ENCODE data around the gene VWC2. TPM values are rescaled to one million over a fixed set of nuclear protein-coding genes. Genes with fewer than 3 reads are reported as not detected.

VWC2 gene
- total and polyA plus RNA-seq, 2 of the 4 experiments (the other 2 are of a cell fraction): not detected

DNA sequence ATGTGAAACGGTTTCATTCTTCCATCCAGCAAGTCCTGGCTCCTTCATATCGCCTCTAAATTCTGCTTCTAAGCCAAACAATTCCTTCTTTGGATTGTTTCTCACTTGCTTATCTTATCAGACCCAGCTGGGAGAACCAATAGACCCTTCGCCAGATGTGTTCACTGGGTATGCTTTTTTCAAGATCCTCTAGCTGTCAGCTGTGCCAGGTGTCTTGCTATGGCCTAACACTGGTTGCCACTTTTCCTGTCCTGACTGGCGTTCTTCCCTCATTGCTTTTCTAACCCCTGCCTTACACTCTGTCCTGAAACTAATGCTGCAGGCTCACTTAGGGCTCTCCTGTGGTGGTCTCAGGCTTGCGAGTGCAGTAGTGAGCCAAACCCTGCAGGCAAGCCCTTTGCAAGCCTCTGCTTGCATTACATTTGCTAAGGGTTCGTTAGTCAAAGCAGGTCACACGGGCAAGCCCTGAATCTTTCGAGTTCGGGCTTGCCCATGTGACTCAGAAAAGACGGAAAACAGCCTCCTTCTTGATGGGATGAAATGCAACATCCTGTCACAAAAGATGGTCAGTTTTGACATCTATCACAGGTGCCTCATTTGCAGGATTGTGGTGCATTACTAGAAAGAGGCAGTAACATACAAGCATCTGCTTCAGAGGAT, 92.8 kb downstream of the VWC2 start:
- 10% methylated on average over 2 of the region's 10 CpGs; no CpG with 5 or more reads in 1 of the 2 experiments for WGBS, 2 experiments (ENCODE audit: extremely low coverage in 2 of 2, insufficient read length in 1 of 2)
- POLR2A ChIA-PET (ENCODE audit: unreplicated experiment): no interaction called here

More for the DNA sequence above, 92.8 kb downstream of the VWC2 start:
- Histone ChIP-seq H2BK120ac (ENCODE audit: low read depth, low read length) (no peak overlapping the region), H3K9me3 (ENCODE audit: control insufficient read depth, insufficient read depth, low read length) (peaks cover 13% of the 10 kb centered on the region), H2BK5ac (ENCODE audit: low read depth, low read length, poor library complexity, severe bottlenecking) (no peak overlapping the region), H4K8ac (ENCODE audit: low read depth in 2 of 2, low read length in 2 of 2) (no peak overlapping the region), H3K4me2 (ENCODE audit: low read depth, low read length) (no peak overlapping the region), H3K79me1 (ENCODE audit: low read depth in 1 of 2, low read length in 2 of 2) (no peaks in the 10 kb centered on the region), H3K14ac (replicated peaks; ENCODE audit: low read depth, low read length) (no peak overlapping the region), H2AK5ac (ENCODE audit: low read depth, low read length) (no peak overlapping the region), H2BK20ac (ENCODE audit: low read depth, low read length) (no peak overlapping the region), H3K27ac (ENCODE audit: insufficient read depth, low read length) (no peak overlapping the region), H3K23ac (ENCODE audit: low read depth, low read length) (no peak overlapping the region), H3K56ac (ENCODE audit: extremely low read depth, insufficient read depth, low read length) (no peak overlapping the region), H4K91ac (ENCODE audit: insufficient read depth, low read depth, low read length) (no peak overlapping the region), H3K4ac (ENCODE audit: low read depth, low read length) (no peak overlapping the region), H3K9me1 (ENCODE audit: insufficient read depth, low read length) (no peaks in the 10 kb centered on the region), H2AFZ (replicated peaks; ENCODE audit: low read length, poor library complexity) (no peak overlapping the region), H3K18ac (ENCODE audit: low read depth, low read length) (no peak overlapping the region), H3K27me3 (ENCODE audit: control insufficient read depth, insufficient read depth, low read length) (no peaks in the 10 kb centered on the region), H3K9ac (ENCODE audit: low read depth, low read length) (no peak overlapping the region), H3K4me1 (ENCODE audit: control insufficient read depth, insufficient read depth, low read length) (no peaks in the 10 kb centered on the region), H2BK15ac (ENCODE audit: low read depth, low read length) (no peak overlapping the region), H3K4me3 (ENCODE audit: insufficient read depth, low read depth, low read length) (no peak overlapping the region), H4K5ac (ENCODE audit: low read depth, low read length) (no peak overlapping the region), H2AK9ac (replicated peaks; ENCODE audit: low read depth, low read length, poor library complexity) (no peak overlapping the region), H4K20me1 (ENCODE audit: insufficient read depth, low read length) (no peaks in the 10 kb centered on the region), H3K36me3 (ENCODE audit: control insufficient read depth, insufficient read depth, low read length) (no peaks in the 10 kb centered on the region)
- ATAC-seq (ENCODE audit: low read depth) (no peak), DNase-seq (no peak)
- TF ChIP-seq MXI1 (IDR thresholded peaks at IDR 0.05; ENCODE audit: borderline replicate concordance, low read depth, low read length): no peak
- TF ChIP-seq POLR2A (IDR thresholded peaks at IDR 0.05; ENCODE audit: low read depth, low read length): no peak
- no peak for TF ChIP-seq SMC3 (IDR thresholded peaks at IDR 0.05; ENCODE audit: low read depth, low read length)
- no peak for TF ChIP-seq FOS (IDR thresholded peaks at IDR 0.05; ENCODE audit: low read depth, low read length)
- no peak for TF ChIP-seq NFE2L2 (IDR thresholded peaks at IDR 0.05; ENCODE audit: low read depth, low read length)
- no peak for TF ChIP-seq RCOR1 (IDR thresholded peaks at IDR 0.05; ENCODE audit: insufficient replicate concordance, low read length)
- TF ChIP-seq MAZ (IDR thresholded peaks at IDR 0.05; ENCODE audit: borderline replicate concordance, low read depth, low read length): no peak
- no peak for TF ChIP-seq CHD1 (IDR thresholded peaks at IDR 0.05; ENCODE audit: low read depth, low read length)
- no peak for TF ChIP-seq CEBPB (IDR thresholded peaks at IDR 0.05; ENCODE audit: low read depth, low read length)
- TF ChIP-seq, protein P1, sequence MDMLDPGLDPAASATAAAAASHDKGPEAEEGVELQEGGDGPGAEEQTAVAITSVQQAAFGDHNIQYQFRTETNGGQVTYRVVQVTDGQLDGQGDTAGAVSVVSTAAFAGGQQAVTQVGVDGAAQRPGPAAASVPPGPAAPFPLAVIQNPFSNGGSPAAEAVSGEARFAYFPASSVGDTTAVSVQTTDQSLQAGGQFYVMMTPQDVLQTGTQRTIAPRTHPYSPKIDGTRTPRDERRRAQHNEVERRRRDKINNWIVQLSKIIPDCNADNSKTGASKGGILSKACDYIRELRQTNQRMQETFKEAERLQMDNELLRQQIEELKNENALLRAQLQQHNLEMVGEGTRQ (IDR thresholded peaks at IDR 0.05; ENCODE audit: low read depth, low read length): no peak
- BruUV-seq (replicated peaks): no TSS peak
- intact Hi-C loops (cut with micrococcal nuclease) (no loop called here), dilution Hi-C loops (cut with HindIII; ENCODE audit: low sequenced_read_pairs, unreplicated experiment) (no loop called here), in situ Hi-C loops (cut with MboI; ENCODE audit: low sequenced_read_pairs) (no loop called here)
- CTCF ChIA-PET: no interaction called here

Data from IMR-90 (cell line).